HEK293 (cell line): Measurements from ENCODE around the gene TMEM252.

Source experiments
- CTCF ChIA-PET: fragments of 350-600 bp; formaldehyde crosslinking; extraction: SDS; loops from one replicate; lab custom pipeline; 2021; ENCODE audit warnings: antibody characterized with exemption; lab: Yijun Ruan, JAX
- POLR2A ChIA-PET: fragments of 300-600 bp; formaldehyde crosslinking; extraction: SDS; loops from one replicate; lab custom pipeline; 2020; ENCODE audit warnings: antibody characterized with exemption, inconsistent platforms; lab: Yijun Ruan, JAX
- H3K27ac ChIP-seq: fragments of 200-500 bp; sonication (Bioruptor generic); 2 replicates; pipeline ENCODE4 v1.5.1; 2014; ENCODE audit warnings: low read depth, low read length, control low read depth, inconsistent platforms; ENCODE audit errors: extremely low read depth
- H3K36me3 ChIP-seq, 2 experiments: fragments of 200-500 bp in 1 of 2; sonication (Bioruptor generic) in 1 of 2; 1 replicate in 1 of 2; 2 replicates in 1 of 2; pipeline ENCODE4 v1.5.1; 2014 to 2017; ENCODE audit warnings: inconsistent platforms in 2 of 2, low read length in 2 of 2; ENCODE audit not compliant: control insufficient read depth in 2 of 2, insufficient read depth in 1 of 2
- H3K4me1 ChIP-seq: fragments of 200-500 bp; sonication (Bioruptor generic); 2 replicates; pipeline ENCODE4 v1.5.1; 2014; ENCODE audit warnings: mild to moderate bottlenecking, low read length, inconsistent platforms; ENCODE audit not compliant: control insufficient read depth, insufficient read depth
- H3K4me3 ChIP-seq: 2 replicates; pipeline ENCODE4 v1.5.1; 2011; ENCODE audit warnings: low read depth, mild to moderate bottlenecking, control low read depth, low read length, moderate library complexity
- H3K9me3 ChIP-seq: fragments of 200-500 bp; sonication (Bioruptor generic); 2 replicates; pipeline ENCODE4 v1.5.1; 2014; ENCODE audit warnings: low read depth, low read length, inconsistent platforms; ENCODE audit not compliant: control insufficient read depth, insufficient read depth
- EGR2 ChIP-seq: fragments of 450-650 bp; formaldehyde crosslinking; IDR thresholded peaks from 2 replicates; pipeline ENCODE4 v1.5.1; 2016; ENCODE audit warnings: low read depth, missing biosample characterization, missing genetic modification characterization
- KLF16 ChIP-seq: fragments of 450-650 bp; formaldehyde crosslinking; IDR thresholded peaks from 2 replicates; pipeline ENCODE4 v1.5.1; 2017; ENCODE audit warnings: missing biosample characterization, missing genetic modification characterization
- RBAK ChIP-seq: fragments of 450-650 bp; formaldehyde crosslinking; IDR thresholded peaks from 2 replicates; pipeline ENCODE4 v1.5.1; 2016; ENCODE audit warnings: missing biosample characterization, missing genetic modification characterization
- ZBTB48 ChIP-seq: fragments of 450-650 bp; formaldehyde crosslinking; IDR thresholded peaks from 2 replicates; pipeline ENCODE4 v1.5.1; 2016; ENCODE audit warnings: missing biosample characterization, missing genetic modification characterization
- ZNF132 ChIP-seq: fragments of 450-650 bp; formaldehyde crosslinking; IDR thresholded peaks from 2 replicates; pipeline ENCODE4 v1.5.1; 2017; ENCODE audit warnings: missing biosample characterization, missing genetic modification characterization, borderline replicate concordance
- ZNF169 ChIP-seq: fragments of 450-650 bp; formaldehyde crosslinking; IDR thresholded peaks from 2 replicates; pipeline ENCODE4 v1.5.1; 2016; ENCODE audit warnings: missing biosample characterization, missing genetic modification characterization
- ZNF274 ChIP-seq, 2 experiments: fragments of 200-500 bp in 1 of 2; fragments of 450-650 bp in 1 of 2; sonication (Bioruptor generic) in 1 of 2; formaldehyde crosslinking in 1 of 2; IDR thresholded peaks; 2 replicates each; pipeline versions ENCODE4 v1.5.1 to v1.6.1; 2014 to 2016; ENCODE audit warnings: borderline replicate concordance in 1 of 2, inconsistent platforms in 1 of 2, low read length in 1 of 2, missing biosample characterization in 1 of 2, missing genetic modification characterization in 1 of 2
- ZNF354C ChIP-seq: fragments of 450-650 bp; formaldehyde crosslinking; IDR thresholded peaks from 2 replicates; pipeline ENCODE4 v1.5.1; 2016; ENCODE audit warnings: missing biosample characterization, missing genetic modification characterization, low read depth, borderline replicate concordance
- ZNF473 ChIP-seq: fragments of 450-650 bp; formaldehyde crosslinking; IDR thresholded peaks from 2 replicates; pipeline ENCODE4 v1.5.1; 2017; ENCODE audit warnings: missing biosample characterization, missing genetic modification characterization
- ZNF510 ChIP-seq: fragments of 450-650 bp; formaldehyde crosslinking; IDR thresholded peaks from 2 replicates; pipeline ENCODE4 v1.5.1; 2018; ENCODE audit warnings: mild to moderate bottlenecking, missing genetic modification characterization, missing biosample characterization; ENCODE audit not compliant: insufficient replicate concordance
- ZNF530 ChIP-seq: fragments of 450-650 bp; formaldehyde crosslinking; IDR thresholded peaks from 2 replicates; pipeline ENCODE4 v1.5.1; 2016; ENCODE audit warnings: low read depth, missing biosample characterization, missing genetic modification characterization
- ZNF623 ChIP-seq: fragments of 450-650 bp; formaldehyde crosslinking; IDR thresholded peaks from 2 replicates; pipeline ENCODE4 v1.5.1; 2016; ENCODE audit warnings: missing biosample characterization, missing genetic modification characterization
- ZNF677 ChIP-seq: fragments of 450-650 bp; IDR thresholded peaks from 2 replicates; pipeline ENCODE4 v1.5.0; 2018; ENCODE audit warnings: missing biosample characterization, mild to moderate bottlenecking, missing genetic modification characterization, moderate library complexity
- ZNF707 ChIP-seq: fragments of 450-650 bp; formaldehyde crosslinking; IDR thresholded peaks from 2 replicates; pipeline ENCODE4 v1.5.1; 2016; ENCODE audit warnings: missing biosample characterization, missing genetic modification characterization
- ZNF792 ChIP-seq: fragments of 450-650 bp; formaldehyde crosslinking; IDR thresholded peaks from 2 replicates; pipeline ENCODE4 v1.5.1; 2016; ENCODE audit warnings: missing biosample characterization, missing genetic modification characterization
- ZSCAN23 ChIP-seq: fragments of 450-650 bp; formaldehyde crosslinking; IDR thresholded peaks from 2 replicates; pipeline ENCODE4 v1.5.1; 2016; ENCODE audit warnings: missing biosample characterization, missing genetic modification characterization
- TF ChIP-seq, protein P1 (sequence below): fragments of 450-650 bp; formaldehyde crosslinking; optimal IDR thresholded peaks from 2 replicates; pipeline ENCODE3; 2016; ENCODE audit warnings: missing biosample characterization, mild to moderate bottlenecking, missing genetic modification characterization
- TF ChIP-seq, protein P2 (sequence below): fragments of 450-650 bp; formaldehyde crosslinking; IDR thresholded peaks from 2 replicates; pipeline ENCODE4 v1.5.1; 2016; ENCODE audit warnings: missing biosample characterization, missing genetic modification characterization
- TF ChIP-seq, protein P3 (sequence below): IDR thresholded peaks from 2 replicates; pipeline ENCODE4 v1.6.1; 2011; ENCODE audit warnings: mild to moderate bottlenecking, low read depth, low read length, borderline replicate concordance
- TF ChIP-seq, protein P4 (sequence below): fragments of 450-650 bp; formaldehyde crosslinking; IDR thresholded peaks from 2 replicates; pipeline ENCODE4 v1.5.1; 2016; ENCODE audit warnings: missing biosample characterization, missing genetic modification characterization

The TMEM252 gene

DNA sequence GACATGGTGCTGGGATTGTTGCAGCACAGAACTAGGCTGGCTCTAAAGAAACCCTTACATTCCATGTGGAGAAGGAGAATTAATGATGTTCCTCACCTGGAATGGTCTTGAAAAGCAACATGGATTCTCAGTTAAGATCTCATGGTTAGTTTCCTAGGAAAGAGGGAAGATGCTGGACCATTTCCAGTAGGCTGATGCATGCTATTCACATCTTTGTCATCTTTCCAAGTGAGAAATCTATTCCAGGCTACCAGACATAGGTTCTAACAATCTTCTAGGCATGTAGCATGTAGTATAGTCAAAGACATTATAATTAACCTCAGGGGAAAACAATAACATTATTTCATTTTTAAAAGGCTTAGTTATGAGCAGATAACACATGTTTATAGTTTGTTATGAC, 44.3 kb downstream of the TMEM252 start (continued):
- TF ChIP-seq, protein P1, sequence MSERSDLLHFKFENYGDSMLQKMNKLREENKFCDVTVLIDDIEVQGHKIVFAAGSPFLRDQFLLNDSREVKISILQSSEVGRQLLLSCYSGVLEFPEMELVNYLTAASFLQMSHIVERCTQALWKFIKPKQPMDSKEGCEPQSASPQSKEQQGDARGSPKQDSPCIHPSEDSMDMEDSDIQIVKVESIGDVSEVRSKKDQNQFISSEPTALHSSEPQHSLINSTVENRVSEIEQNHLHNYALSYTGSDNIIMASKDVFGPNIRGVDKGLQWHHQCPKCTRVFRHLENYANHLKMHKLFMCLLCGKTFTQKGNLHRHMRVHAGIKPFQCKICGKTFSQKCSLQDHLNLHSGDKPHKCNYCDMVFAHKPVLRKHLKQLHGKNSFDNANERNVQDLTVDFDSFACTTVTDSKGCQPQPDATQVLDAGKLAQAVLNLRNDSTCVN (tag by site-specific recombination), result no peak

DNA sequence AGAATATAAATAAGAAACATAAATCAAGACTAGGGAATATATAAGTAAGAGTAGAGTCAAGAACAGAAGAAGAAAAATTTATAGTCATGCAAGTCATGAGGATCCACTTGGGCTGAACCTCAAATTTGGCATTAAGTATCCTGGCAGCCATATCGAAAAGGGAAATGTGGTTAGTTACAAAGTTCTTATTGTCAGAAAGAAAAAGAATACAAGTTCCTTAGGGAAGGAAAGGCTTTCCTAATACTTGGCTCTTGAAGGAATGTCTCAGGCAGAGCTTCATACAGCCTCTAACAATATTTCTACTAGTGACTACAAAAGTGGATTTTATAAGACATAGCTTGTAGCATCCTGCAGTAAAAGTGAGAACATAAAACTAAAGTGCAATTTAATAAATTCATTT, 45.4 kb downstream of the TMEM252 start:
- no peak overlapping the region for H3K27ac ChIP-seq
- ChIA-PET POLR2A (no interaction called here), CTCF (interaction anchor here (1.0 to 1.2 kb wide), 2 partner anchors 89 to 90 kb away, joined by 3 read pairs; no protein-coding TSS in a partner anchor)

DNA sequence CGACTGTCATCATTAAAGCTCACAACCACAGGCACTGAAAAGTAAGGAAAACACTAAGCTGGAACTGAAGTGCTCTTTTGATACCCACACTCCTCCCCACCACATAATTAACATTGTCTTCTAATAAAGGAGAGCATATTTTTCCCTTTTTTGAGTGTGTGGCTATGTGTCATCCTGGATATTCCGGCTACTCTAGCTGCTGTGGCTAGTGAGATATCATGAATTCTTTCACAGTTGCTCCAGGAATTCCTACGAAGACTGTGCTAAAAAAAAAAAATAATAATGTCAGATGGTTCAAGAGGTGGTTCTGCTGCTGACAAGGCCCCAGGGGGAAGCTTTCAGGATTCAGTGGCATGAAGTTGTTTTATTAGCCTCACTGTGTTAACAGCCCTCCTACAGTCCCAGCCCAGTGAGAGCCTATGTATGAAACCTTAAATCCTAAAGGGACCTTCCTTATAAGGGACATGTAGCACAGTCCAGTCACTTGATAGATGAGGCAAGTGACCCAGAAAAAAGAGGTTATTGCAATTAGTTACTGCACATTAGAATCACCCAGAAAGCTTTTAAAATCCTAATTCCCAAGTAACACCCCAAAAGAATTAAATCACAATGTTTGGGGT, 46.6 kb downstream of the TMEM252 start:
- ChIA-PET POLR2A (no interaction called here), CTCF (interaction anchor here (0.6 to 1.5 kb wide), 5 partner anchors 13 to 90 kb away, joined by 3 to 5 read pairs (median 3); no protein-coding TSS in a partner anchor)
- H3K27ac ChIP-seq, result no peak overlapping the region
- H3K4me3 ChIP-seq, result no peak overlapping the region
- no peak for TF ChIP-seq ZSCAN23 (tag by site-specific recombination)
- no peak for TF ChIP-seq ZNF354C
- no peak for TF ChIP-seq RBAK (tag by site-specific recombination)
- TF ChIP-seq ZBTB48, result no peak
- H3K4me1 ChIP-seq, result no peaks in the 10 kb centered on the region
- H3K36me3 ChIP-seq, result no peaks in the 10 kb centered on the region
- no peaks in the 10 kb centered on the region for H3K9me3 ChIP-seq

More for the DNA sequence above, 45.4 kb downstream of the TMEM252 start:
- no peaks in the 10 kb centered on the region for H3K9me3 ChIP-seq
- TF ChIP-seq KLF16 (tag by site-specific recombination) (no peak), ZNF707 (tag by site-specific recombination) (no peak), ZNF677 (tag by site-specific recombination) (no peak), ZNF274 (IDR thresholded peaks at IDR 0.05; ENCODE audit: low read length) (no peak), ZNF274 (tag by site-specific recombination; IDR thresholded peaks at IDR 0.05; ENCODE audit: borderline replicate concordance) (no peak), ZNF169 (tag by site-specific recombination) (no peak), ZNF473 (tag by site-specific recombination) (no peak), EGR2 (no peak)
- TF ChIP-seq, protein P2, sequence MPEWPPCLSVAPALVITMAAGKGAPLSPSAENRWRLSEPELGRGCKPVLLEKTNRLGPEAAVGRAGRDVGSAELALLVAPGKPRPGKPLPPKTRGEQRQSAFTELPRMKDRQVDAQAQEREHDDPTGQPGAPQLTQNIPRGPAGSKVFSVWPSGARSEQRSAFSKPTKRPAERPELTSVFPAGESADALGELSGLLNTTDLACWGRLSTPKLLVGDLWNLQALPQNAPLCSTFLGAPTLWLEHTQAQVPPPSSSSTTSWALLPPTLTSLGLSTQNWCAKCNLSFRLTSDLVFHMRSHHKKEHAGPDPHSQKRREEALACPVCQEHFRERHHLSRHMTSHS (tag by site-specific recombination), result no peak
- TF ChIP-seq, all 188 proteins: peak for 0
- no peaks in the 10 kb centered on the region for H3K36me3 ChIP-seq
- no peak overlapping the region for H3K4me3 ChIP-seq
- H3K4me1 ChIP-seq, result no peaks in the 10 kb centered on the region

DNA sequence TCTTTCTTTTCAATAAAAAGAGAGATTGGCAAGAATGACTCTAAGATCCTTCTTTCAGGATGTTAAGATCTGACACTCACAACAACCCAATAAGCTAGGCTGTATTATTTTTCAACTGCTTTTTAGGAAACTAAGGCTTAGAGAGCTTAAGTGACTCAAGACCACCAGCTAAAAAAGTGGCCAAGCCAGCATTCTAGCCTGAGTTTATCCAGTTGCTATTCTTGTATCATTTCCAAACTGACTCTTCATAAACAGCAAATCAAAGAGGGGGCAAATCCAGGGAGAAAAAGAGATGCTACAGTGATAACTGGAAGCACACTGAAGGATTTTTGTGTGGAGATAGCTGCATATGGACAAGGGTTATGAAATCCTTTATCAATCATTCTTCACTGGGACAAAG, 47.1 kb downstream of the TMEM252 start:
- no peak for TF ChIP-seq ZSCAN23 (tag by site-specific recombination)
- no peak for TF ChIP-seq ZNF792
- no peak for TF ChIP-seq ZNF510 (tag by site-specific recombination)
- TF ChIP-seq ZNF623 (tag by site-specific recombination), result no peak
- no peak for TF ChIP-seq RBAK (tag by site-specific recombination)
- TF ChIP-seq, protein P3, sequence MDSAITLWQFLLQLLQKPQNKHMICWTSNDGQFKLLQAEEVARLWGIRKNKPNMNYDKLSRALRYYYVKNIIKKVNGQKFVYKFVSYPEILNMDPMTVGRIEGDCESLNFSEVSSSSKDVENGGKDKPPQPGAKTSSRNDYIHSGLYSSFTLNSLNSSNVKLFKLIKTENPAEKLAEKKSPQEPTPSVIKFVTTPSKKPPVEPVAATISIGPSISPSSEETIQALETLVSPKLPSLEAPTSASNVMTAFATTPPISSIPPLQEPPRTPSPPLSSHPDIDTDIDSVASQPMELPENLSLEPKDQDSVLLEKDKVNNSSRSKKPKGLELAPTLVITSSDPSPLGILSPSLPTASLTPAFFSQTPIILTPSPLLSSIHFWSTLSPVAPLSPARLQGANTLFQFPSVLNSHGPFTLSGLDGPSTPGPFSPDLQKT, result no peak
- TF ChIP-seq, protein P4, sequence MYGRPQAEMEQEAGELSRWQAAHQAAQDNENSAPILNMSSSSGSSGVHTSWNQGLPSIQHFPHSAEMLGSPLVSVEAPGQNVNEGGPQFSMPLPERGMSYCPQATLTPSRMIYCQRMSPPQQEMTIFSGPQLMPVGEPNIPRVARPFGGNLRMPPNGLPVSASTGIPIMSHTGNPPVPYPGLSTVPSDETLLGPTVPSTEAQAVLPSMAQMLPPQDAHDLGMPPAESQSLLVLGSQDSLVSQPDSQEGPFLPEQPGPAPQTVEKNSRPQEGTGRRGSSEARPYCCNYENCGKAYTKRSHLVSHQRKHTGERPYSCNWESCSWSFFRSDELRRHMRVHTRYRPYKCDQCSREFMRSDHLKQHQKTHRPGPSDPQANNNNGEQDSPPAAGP (tag by site-specific recombination), result no peak
- no peak for TF ChIP-seq ZNF132
- no peak for TF ChIP-seq ZNF530 (tag by site-specific recombination)
- no peaks in the 10 kb centered on the region for H3K9me3 ChIP-seq
- no peak overlapping the region for H3K4me3 ChIP-seq
- ChIA-PET POLR2A (no interaction called here), CTCF (interaction anchor here (0.9 to 1.5 kb wide), 2 partner anchors 14 to 77 kb away, joined by 3 to 5 read pairs; no protein-coding TSS in a partner anchor)
- no peak overlapping the region for H3K27ac ChIP-seq
- H3K4me1 ChIP-seq, result no peaks in the 10 kb centered on the region
- no peaks in the 10 kb centered on the region for H3K36me3 ChIP-seq
